IMR-90 (cell line): Measurements from ENCODE around the gene SLC4A5. TPM values are rescaled to one million over a fixed set of nuclear protein-coding genes. Genes with fewer than 3 reads are reported as not detected.

ENCODE experiments used
- ATAC-seq: fragments of 200-7000 bp; cut with Tn5 transposase; 2 replicates; pipeline ENCODE4 v1.9.1; 2020; ENCODE audit warnings: low read depth, mild to moderate bottlenecking, moderate library complexity
- BruUV-seq: library from RNA; stranded (reverse); fragments of 400-500 nt; replicated peaks from 2 replicates; lab custom pipeline; 2021; lab: Mats Ljungman, UMichigan
- CTCF ChIA-PET: fragments of 300-600 bp; formaldehyde crosslinking; extraction: SDS; loops from one replicate; lab custom pipeline; 2021; ENCODE audit warnings: antibody characterized with exemption; lab: Yijun Ruan, JAX
- POLR2A ChIA-PET: fragments of 300-600 bp; sonication (Branson Sonifier 250); formaldehyde crosslinking; loops from one replicate; lab custom pipeline; 2022; ENCODE audit warnings: antibody characterized with exemption; ENCODE audit not compliant: unreplicated experiment; lab: Charles Lee
- DNase-seq: peaks from one replicate; pipeline ENCODE4 v3.0.0; 2013
- H2AFZ ChIP-seq: replicated peaks from 2 replicates; pipeline ENCODE3; 2013; ENCODE audit warnings: low read length, mild to moderate bottlenecking; ENCODE audit not compliant: poor library complexity
- H2AK5ac ChIP-seq: 2 replicates; pipeline ENCODE4 v1.6.1; 2013; ENCODE audit warnings: low read depth, low read length, inconsistent platforms
- H2AK9ac ChIP-seq: replicated peaks from 2 replicates; pipeline ENCODE3; 2013; ENCODE audit warnings: mild to moderate bottlenecking, low read depth, low read length, moderate library complexity; ENCODE audit not compliant: poor library complexity
- H2BK120ac ChIP-seq: 2 replicates; pipeline ENCODE4 v1.6.1; 2013; ENCODE audit warnings: low read depth, low read length, inconsistent platforms
- H2BK15ac ChIP-seq: 3 replicates; pipeline ENCODE4 v1.6.1; 2013; ENCODE audit warnings: low read depth, low read length, inconsistent platforms
- H2BK20ac ChIP-seq: 2 replicates; pipeline ENCODE4 v1.6.1; 2013; ENCODE audit warnings: low read depth, mild to moderate bottlenecking, inconsistent platforms, low read length, moderate library complexity
- H2BK5ac ChIP-seq: 2 replicates; pipeline ENCODE4 v1.6.1; 2013; ENCODE audit warnings: mild to moderate bottlenecking, low read depth, low read length, inconsistent platforms; ENCODE audit not compliant: poor library complexity, severe bottlenecking
- H3K14ac ChIP-seq: replicated peaks from 2 replicates; pipeline ENCODE4 v1.6.1; 2013; ENCODE audit warnings: low read depth, low read length, inconsistent platforms
- H3K18ac ChIP-seq: 2 replicates; pipeline ENCODE4 v1.6.1; 2013; ENCODE audit warnings: low read depth, low read length, control low read depth
- H3K23ac ChIP-seq: 2 replicates; pipeline ENCODE4 v1.6.1; 2013; ENCODE audit warnings: low read depth, low read length, inconsistent platforms
- H3K27ac ChIP-seq: 2 replicates; pipeline ENCODE4 v1.5.1; 2013; ENCODE audit warnings: mild to moderate bottlenecking, control low read depth, low read length; ENCODE audit not compliant: insufficient read depth
- H3K27me3 ChIP-seq: 2 replicates; pipeline ENCODE4 v1.6.1; 2013; ENCODE audit warnings: low read length; ENCODE audit not compliant: control insufficient read depth, insufficient read depth
- H3K36me3 ChIP-seq: 2 replicates; pipeline ENCODE4 v1.6.1; 2013; ENCODE audit warnings: low read length, mixed read lengths; ENCODE audit not compliant: control insufficient read depth, insufficient read depth
- H3K4ac ChIP-seq: 2 replicates; pipeline ENCODE4 v1.6.1; 2013; ENCODE audit warnings: low read depth, low read length, inconsistent platforms
- H3K4me1 ChIP-seq: 2 replicates; pipeline ENCODE4 v1.6.1; 2013; ENCODE audit warnings: low read length, mixed read lengths; ENCODE audit not compliant: control insufficient read depth, insufficient read depth
- H3K4me2 ChIP-seq: 2 replicates; pipeline ENCODE4 v1.6.1; 2013; ENCODE audit warnings: low read depth, mild to moderate bottlenecking, control low read depth, low read length, moderate library complexity
- H3K4me3 ChIP-seq: 2 replicates; pipeline ENCODE4 v1.5.1; 2013; ENCODE audit warnings: low read depth, mild to moderate bottlenecking, control low read depth, low read length, moderate library complexity; ENCODE audit not compliant: insufficient read depth
- H3K56ac ChIP-seq: 2 replicates; pipeline ENCODE4 v1.6.1; 2013; ENCODE audit warnings: low read length, inconsistent platforms; ENCODE audit not compliant: insufficient read depth; ENCODE audit errors: extremely low read depth
- H3K79me1 ChIP-seq, 2 experiments: 2 replicates each; pipeline ENCODE4 v1.6.1; 2013; ENCODE audit warnings: low read length in 2 of 2, inconsistent platforms in 1 of 2, low read depth in 1 of 2
- H3K9ac ChIP-seq: 2 replicates; pipeline ENCODE4 v1.6.1; 2013; ENCODE audit warnings: low read depth, low read length, control low read depth
- H3K9me1 ChIP-seq: 2 replicates; pipeline ENCODE4 v1.6.1; 2013; ENCODE audit warnings: low read length, inconsistent platforms; ENCODE audit not compliant: insufficient read depth
- H3K9me3 ChIP-seq: 2 replicates; pipeline ENCODE4 v1.6.1; 2013; ENCODE audit warnings: low read length; ENCODE audit not compliant: control insufficient read depth, insufficient read depth
- H4K20me1 ChIP-seq: 2 replicates; pipeline ENCODE4 v1.6.1; 2013; ENCODE audit warnings: low read length, inconsistent platforms; ENCODE audit not compliant: insufficient read depth
- H4K5ac ChIP-seq: 2 replicates; pipeline ENCODE4 v1.6.1; 2013; ENCODE audit warnings: mild to moderate bottlenecking, low read depth, low read length, control low read depth
- H4K8ac ChIP-seq, 2 experiments: 2 replicates each; pipeline ENCODE4 v1.6.1; 2013; ENCODE audit warnings: low read depth in 2 of 2, low read length in 2 of 2, control low read depth in 1 of 2, inconsistent platforms in 1 of 2
- H4K91ac ChIP-seq: 2 replicates; pipeline ENCODE4 v1.6.1; 2013; ENCODE audit warnings: low read depth, low read length, inconsistent platforms; ENCODE audit not compliant: insufficient read depth
- BHLHE40 ChIP-seq: fragments of 150-350 bp; IDR thresholded peaks from 2 replicates; pipeline ENCODE4 v1.6.1; 2016; ENCODE audit warnings: mild to moderate bottlenecking, low read depth, low read length
- CEBPB ChIP-seq: IDR thresholded peaks from 2 replicates; pipeline ENCODE4 v1.6.1; 2012; ENCODE audit warnings: low read depth, low read length, improper control_type of control experiment
- ELK1 ChIP-seq: fragments of 150-350 bp; IDR thresholded peaks from 2 replicates; pipeline ENCODE4 v1.6.1; 2016; ENCODE audit warnings: low read depth, mild to moderate bottlenecking, low read length, moderate library complexity, borderline replicate concordance
- MAFK ChIP-seq: IDR thresholded peaks from 2 replicates; pipeline ENCODE4 v1.6.1; 2012; ENCODE audit warnings: low read depth, low read length, improper control_type of control experiment
- MAZ ChIP-seq: IDR thresholded peaks from 2 replicates; pipeline ENCODE4 v1.6.1; 2012; ENCODE audit warnings: low read depth, mild to moderate bottlenecking, low read length, improper control_type of control experiment, moderate library complexity, borderline replicate concordance
- MXI1 ChIP-seq: IDR thresholded peaks from 2 replicates; pipeline ENCODE4 v1.6.1; 2012; ENCODE audit warnings: low read depth, mild to moderate bottlenecking, low read length, moderate library complexity, borderline replicate concordance
- NFE2L2 ChIP-seq: fragments of 150-350 bp; IDR thresholded peaks from 2 replicates; pipeline ENCODE4 v1.6.1; 2016; ENCODE audit warnings: low read depth, mild to moderate bottlenecking, low read length
- POLR2A ChIP-seq: IDR thresholded peaks from 2 replicates; pipeline ENCODE4 v1.6.1; 2012; ENCODE audit warnings: mild to moderate bottlenecking, low read depth, low read length
- RAD21 ChIP-seq: IDR thresholded peaks from 2 replicates; pipeline ENCODE4 v1.6.1; 2012; ENCODE audit warnings: low read length, improper control_type of control experiment
- RCOR1 ChIP-seq: IDR thresholded peaks from 2 replicates; pipeline ENCODE4 v1.6.1; 2012; ENCODE audit warnings: mild to moderate bottlenecking, low read length, improper control_type of control experiment; ENCODE audit not compliant: insufficient replicate concordance
- WGBS, 2 experiments: methylation state at CpG; one replicate each; pipeline versions ENCODE4 v1.1.5 to v1.1.7; 2013; ENCODE audit warnings: missing lambda C conversion rate in 2 of 2; ENCODE audit not compliant: insufficient read length in 1 of 2; ENCODE audit errors: extremely low coverage in 2 of 2; 5-methylcytosine and 5-hydroxymethylcytosine counted together
- dilution Hi-C: fragments of 300-500 bp; cut with HindIII; formaldehyde crosslinking; loops from one replicate; pipeline ENCODE4 v1.14.3; 2018; ENCODE audit warnings: low sequenced_read_pairs; ENCODE audit not compliant: unreplicated experiment
- in situ Hi-C: fragments of 300-500 bp; cut with MboI; formaldehyde crosslinking; loops from 3 replicates; pipeline ENCODE4 v1.14.3; 2019; ENCODE audit warnings: low sequenced_read_pairs, inconsistent platforms, mixed read lengths
- intact Hi-C: fragments of 100-400 bp; cut with micrococcal nuclease; formaldehyde crosslinking; loops from 2 replicates; pipeline ENCODE4 v1.10.0; 2022
- polyA plus RNA-seq, 3 experiments: library from polyadenylated mRNA; depleted of rRNA; stranded (reverse); fragments of >200 nt; gene quantifications; 2 replicates each; pipeline ENCODE4 v1.2.3, GENCODE V29; 2012; ENCODE audit warnings: low replicate concordance in 1 of 3
- total RNA-seq: library from RNA; depleted of rRNA; stranded (reverse); fragments of >200 nt; gene quantifications from 2 replicates; pipeline ENCODE4 v1.2.3, GENCODE V29; 2012

The SLC4A5 gene
- total and polyA plus RNA-seq, 2 of the 4 experiments (the other 2 are of a cell fraction) = 0.18 to 0.22 TPM

GRCh38 chr2:74281141-74281975, 61.9 kb downstream of the SLC4A5 start:
- no peaks in the 10 kb centered on the region for H3K36me3 ChIP-seq
- H4K5ac ChIP-seq = no peak overlapping the region
- no peak overlapping the region for H4K91ac ChIP-seq
- no peak overlapping the region for H4K8ac ChIP-seq
- DNase-seq (no peak), ATAC-seq (no peak)
- TF ChIP-seq BHLHE40 (no peak), RCOR1 (no peak), RAD21 (no peak), POLR2A (no peak), NFE2L2 (no peak), MAZ (no peak), CEBPB (no peak), MAFK (no peak), MXI1 (no peak), ELK1 (no peak)
- no peaks in the 10 kb centered on the region for H4K20me1 ChIP-seq
- no peaks in the 10 kb centered on the region for H3K79me1 ChIP-seq
- no peak overlapping the region for H2AFZ ChIP-seq
- no peak overlapping the region for H3K18ac ChIP-seq
- no peaks in the 10 kb centered on the region for H3K9me3 ChIP-seq
- no peak overlapping the region for H2AK5ac ChIP-seq
- no peak overlapping the region for H3K4ac ChIP-seq
- H3K9ac ChIP-seq = no peak overlapping the region
- H3K14ac ChIP-seq = no peak overlapping the region
- peaks cover 54% of the 10 kb centered on the region for H3K27me3 ChIP-seq
- dilution Hi-C loops (no loop called here), intact Hi-C loops (no loop called here), in situ Hi-C loops (no loop called here)
- no peak overlapping the region for H2AK9ac ChIP-seq
- no peak overlapping the region for H3K23ac ChIP-seq
- no peak overlapping the region for H3K56ac ChIP-seq
- H2BK5ac ChIP-seq = no peak overlapping the region
- ChIA-PET POLR2A (no interaction called here), CTCF (no interaction called here)
- H2BK120ac ChIP-seq = no peak overlapping the region
- no peaks in the 10 kb centered on the region for H3K4me1 ChIP-seq
- no peaks in the 10 kb centered on the region for H3K9me1 ChIP-seq
- BruUV-seq = no TSS peak
- no peak overlapping the region for H3K4me2 ChIP-seq
- no peak overlapping the region for H3K27ac ChIP-seq
- no peak overlapping the region for H2BK20ac ChIP-seq
- H2BK15ac ChIP-seq = no peak overlapping the region
- no peak overlapping the region for H3K4me3 ChIP-seq
- 67% methylated on average over 1 of the region's 10 CpGs; no CpG with 5 or more reads in 1 of the 2 experiments for WGBS, 2 experiments
